Epithelial cell of esophagus (primary cell): ENCODE data around the gene BANF2.

ENCODE experiments used
- DNase-seq: peaks from one replicate; pipeline ENCODE4 v3.0.0; 2010; ENCODE audit warnings: low read depth
- H3K4me3 ChIP-seq: 2 replicates; pipeline ENCODE4 v1.5.1; 2011; ENCODE audit warnings: mild to moderate bottlenecking, low read length, control low read depth
- CTCF ChIP-seq: IDR thresholded peaks from 2 replicates; pipeline ENCODE4 v1.5.1; 2011; ENCODE audit warnings: low read depth, mild to moderate bottlenecking, low read length, control low read depth, inconsistent platforms; ENCODE audit not compliant: insufficient read depth; ENCODE audit errors: missing control alignments

Gene BANF2

DNA sequence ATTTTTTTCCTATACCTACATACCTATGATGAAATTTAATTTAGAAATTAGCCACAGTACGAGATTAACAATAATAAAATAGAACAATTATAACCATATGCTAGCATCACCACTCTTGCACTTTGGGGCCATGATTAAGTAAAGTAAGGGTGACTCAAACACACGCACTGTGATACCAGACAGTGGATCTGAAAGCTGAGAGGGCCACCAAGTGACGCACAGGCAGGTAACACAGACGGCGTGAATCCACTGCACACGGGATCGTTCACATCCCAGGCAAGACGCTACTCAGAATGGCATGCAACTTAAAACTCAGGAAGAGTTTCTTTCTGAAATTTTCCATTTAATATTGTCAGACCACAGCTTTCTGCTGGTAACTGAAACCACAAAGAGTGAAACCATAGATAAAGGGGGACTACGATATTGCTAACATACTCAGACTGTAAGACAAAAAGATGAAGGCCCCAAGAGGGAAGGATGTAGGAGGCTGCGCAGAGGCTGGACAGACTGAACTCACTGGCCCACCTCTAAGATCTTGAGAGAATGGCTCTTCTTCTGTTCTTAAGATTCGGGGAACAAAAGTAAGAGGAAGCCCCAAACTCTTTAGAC, 35.6 kb upstream of the BANF2 start:
- no peak for DNase-seq
- H3K4me3 ChIP-seq = no peak overlapping the region
- TF ChIP-seq CTCF = no peak

DNA sequence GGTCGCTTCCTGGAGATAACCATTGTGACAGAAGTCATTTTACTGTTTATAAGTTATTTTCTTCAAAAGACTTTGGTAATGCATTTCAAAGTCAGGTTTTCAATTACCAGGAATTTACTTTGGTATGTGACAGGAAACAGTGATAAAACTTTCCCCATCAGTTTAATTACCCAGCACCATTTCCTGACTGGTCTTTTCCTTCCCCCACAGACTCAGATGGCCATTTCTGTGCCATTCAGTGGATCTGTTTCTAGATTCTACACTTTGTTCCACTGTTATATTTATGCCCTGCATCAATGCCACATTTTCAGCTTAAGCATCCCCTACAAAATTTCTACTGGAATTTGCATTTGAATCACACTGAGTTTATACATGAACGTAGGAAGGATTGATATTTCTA, 34.0 kb upstream of the BANF2 start:
- no peak for DNase-seq
- H3K4me3 ChIP-seq = no peak overlapping the region
- TF ChIP-seq CTCF = no peak

- H3K4me3 ChIP-seq = no peak overlapping the region
- TF ChIP-seq CTCF = no peak
- no peak for DNase-seq
Observed at GRCh38 chr20:17666481-17666880, 33.3 kb upstream of the BANF2 start.

DNA sequence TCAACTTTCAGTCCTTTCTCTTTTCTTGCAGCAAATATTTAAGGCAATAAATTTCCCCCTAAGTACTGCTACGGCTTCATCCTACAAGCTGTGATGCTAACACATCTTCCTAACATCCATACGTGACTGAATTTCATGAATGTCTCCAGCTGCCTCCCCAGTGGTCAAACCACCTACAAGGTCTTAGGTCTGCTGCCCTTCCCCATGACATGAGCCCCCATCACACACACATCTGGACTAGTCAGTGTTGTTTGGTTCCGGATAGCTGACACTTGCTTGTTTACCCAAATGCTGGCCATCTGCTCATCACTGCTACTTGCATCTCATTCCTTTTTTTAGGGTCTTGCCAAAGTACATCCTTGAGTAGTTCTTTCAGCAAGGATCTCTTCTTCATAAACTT, 32.3 kb upstream of the BANF2 start:
- DNase-seq = no peak
- TF ChIP-seq CTCF = no peak
- H3K4me3 ChIP-seq = no peak overlapping the region

- no peak overlapping the region for H3K4me3 ChIP-seq
- TF ChIP-seq CTCF = no peak
Observed at GRCh38 chr20:17668432-17668831, 31.3 kb upstream of the BANF2 start.

DNA sequence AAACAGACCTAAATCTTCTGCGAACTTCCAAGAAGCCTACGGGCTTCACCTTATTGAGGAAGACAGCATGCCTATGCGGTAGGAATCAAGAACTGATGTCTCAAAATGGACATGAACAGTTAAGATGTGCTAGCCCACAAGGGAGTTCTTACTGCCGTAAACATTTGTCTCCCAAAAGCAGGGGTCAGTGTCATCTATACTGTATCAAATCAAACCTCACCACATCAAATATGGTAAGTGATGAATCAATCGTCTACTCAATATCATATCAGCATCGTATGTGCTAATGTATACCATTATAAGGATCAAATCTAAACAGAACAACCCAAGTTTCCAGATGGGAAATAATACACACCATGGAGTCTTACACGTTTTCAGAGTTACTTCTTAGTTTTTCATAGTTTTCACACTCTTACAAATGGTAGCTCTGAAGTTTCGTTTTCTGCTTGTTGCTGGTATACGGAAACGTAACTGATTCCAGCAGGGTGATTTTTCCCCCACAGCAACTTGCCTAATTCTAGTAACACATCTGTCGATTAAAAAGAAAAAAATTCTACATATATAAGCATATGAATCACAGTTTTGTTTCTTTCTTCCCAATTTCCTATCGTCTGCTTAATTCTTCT, 30.3 kb upstream of the BANF2 start:
- DNase-seq = no peak
- no peak overlapping the region for H3K4me3 ChIP-seq
- no peak for TF ChIP-seq CTCF

More at GRCh38 chr20:17668432-17668831, 31.3 kb upstream of the BANF2 start:
- DNase-seq = no peak

- H3K4me3 ChIP-seq = no peak overlapping the region
- no peak for DNase-seq
- TF ChIP-seq CTCF = no peak
Observed at GRCh38 chr20:17671011-17671410, 28.8 kb upstream of the BANF2 start.
